ENCODE measurements around the gene HPD.
"Not testable (repeated sequence)": the region's sequence is repeated elsewhere in the genome, so short reads cannot be mapped to it uniquely, and the experiment has no call there.

HPD gene

DNA sequence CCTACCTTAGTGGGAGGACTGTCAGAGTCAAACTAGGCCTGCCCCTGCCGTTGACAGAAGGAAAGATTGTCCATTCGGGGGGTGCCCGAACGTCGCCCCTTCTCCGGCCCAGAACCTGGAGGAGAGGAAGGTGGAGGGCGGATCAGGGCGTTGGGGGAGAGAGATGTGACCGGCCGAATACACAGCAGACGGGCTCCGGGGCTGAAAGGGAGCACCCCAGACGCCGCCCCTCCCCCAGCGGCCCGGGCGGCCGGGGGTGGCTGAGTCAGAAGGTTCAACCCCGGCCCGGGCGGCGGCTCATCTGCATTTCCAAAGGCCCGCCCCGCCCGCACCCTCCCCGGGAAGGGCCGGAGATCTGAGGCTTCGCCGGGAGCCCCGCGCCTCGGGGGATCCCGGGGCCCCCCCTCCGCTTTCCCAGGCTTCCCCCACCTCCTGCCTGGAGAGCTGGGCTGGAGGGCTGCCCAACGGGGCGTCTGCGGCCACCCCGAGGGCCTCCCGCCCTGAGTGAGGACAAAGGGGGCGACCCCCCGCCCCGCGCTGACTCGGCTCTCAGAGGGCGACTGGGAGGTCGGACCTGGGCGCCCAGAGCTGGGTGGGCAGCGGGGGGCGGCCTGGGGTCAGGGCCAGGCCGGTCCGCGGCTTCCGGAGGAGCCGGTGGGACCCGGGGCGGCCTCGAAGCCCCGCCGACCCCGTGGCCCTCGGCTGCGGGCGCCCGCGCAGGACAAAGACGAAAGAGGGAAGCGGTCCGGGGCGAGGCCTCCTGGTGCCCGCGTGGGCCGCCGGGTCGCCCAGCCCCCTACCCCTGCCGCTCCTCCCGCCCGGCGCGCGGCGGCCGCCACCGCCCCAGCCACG, 58.6 kb downstream of the HPD start:
- DNase-seq (ENCODE audit: low read depth, low spot score): peak; percentile 97

DNA sequence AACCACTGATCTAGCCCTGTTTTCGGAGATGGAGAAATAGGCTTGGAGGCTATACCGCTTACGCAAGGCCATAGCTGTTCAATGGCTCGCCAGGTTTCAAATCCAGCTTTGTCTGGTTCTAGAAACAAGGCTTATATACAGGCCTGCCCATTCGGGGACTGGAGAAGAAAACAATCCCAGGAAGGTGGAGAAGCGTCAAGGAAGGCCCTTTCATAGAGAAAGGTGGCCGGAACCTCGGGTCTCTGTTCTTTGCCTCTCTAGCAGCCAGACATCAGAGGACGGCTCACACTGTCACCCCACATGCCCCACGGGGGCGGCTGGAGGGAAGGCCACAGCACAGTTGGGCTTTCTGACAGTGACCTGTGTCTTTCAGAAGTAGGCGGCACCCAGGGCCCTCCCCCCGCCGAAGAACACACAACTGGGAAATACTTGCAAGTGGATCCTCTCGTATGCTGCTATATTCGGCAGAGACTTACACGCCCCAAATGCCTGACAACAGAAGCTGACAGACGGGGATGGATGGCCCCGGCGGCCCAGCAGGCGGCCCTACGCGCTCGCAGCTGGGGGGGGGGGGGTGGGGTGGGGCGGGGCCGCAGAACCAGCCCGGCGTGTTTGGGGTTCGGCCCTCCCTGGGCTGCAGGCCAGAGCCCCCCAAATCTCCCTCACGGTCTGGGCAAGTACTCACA, 59.4 kb downstream of the HPD start:
- peak; percentile 82 for DNase-seq (ENCODE audit: low read depth, low spot score)

DNA sequence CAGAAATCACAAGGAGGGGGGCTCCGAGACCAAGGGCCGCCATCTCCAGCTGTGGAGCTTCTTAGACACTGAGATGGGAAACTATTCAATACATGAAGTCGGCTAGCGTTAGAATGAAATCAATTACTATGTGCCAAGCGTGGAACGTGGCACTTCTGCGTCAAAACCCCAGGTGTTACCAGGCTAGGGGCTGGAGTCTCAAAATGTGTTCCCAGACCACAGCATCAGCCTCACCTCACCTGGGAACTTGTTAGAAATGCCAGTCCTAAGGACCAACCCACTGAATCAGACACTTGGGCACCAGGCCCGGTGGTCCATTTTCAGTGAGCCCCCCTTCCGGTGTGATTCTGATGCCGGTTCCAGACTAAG, 59.9 kb downstream of the HPD start:
- DNase-seq (ENCODE audit: low read depth, low spot score): no peak

DNA sequence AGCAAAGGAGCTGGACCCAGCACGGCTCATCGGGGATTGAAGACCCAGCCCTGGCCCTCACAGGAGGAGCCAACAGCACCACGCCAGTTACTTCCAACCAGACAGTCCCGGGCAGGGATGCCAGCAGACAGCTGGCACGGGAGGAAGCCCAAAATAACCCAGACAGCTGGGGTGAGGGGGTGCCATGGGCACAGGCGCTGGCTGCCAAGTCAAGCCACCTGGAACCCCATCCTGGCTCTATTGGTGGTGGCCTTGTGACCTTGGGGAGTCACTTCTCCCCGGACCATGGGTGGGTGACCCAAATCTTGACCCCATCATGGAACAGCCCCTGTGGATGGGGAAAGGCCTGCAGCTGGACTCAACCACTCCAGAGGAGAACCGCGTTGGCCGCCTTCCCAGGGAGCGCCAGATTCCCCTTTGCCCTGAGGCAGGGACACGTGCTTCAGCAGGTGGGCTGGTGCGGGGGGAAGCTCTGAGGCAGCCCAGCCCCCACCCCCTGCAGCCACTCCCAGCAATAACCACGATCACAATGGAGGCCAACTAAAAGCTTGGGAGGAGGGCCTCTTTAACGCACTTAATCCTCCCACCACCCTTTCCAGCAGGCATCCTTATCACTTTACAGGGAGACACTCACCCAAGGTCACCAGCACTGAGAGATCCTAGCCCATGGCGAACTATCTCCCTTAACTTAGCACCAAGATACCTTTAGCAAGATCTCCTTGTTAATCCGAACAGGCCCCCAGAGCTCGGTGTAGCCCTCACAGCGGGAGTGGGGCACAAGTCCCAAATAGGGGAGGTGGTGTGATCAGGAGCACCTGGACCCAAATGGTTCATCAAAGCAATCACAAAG, 60.5 kb downstream of the HPD start:
- peak; percentile 61 for DNase-seq (ENCODE audit: low read depth, low spot score)

DNA sequence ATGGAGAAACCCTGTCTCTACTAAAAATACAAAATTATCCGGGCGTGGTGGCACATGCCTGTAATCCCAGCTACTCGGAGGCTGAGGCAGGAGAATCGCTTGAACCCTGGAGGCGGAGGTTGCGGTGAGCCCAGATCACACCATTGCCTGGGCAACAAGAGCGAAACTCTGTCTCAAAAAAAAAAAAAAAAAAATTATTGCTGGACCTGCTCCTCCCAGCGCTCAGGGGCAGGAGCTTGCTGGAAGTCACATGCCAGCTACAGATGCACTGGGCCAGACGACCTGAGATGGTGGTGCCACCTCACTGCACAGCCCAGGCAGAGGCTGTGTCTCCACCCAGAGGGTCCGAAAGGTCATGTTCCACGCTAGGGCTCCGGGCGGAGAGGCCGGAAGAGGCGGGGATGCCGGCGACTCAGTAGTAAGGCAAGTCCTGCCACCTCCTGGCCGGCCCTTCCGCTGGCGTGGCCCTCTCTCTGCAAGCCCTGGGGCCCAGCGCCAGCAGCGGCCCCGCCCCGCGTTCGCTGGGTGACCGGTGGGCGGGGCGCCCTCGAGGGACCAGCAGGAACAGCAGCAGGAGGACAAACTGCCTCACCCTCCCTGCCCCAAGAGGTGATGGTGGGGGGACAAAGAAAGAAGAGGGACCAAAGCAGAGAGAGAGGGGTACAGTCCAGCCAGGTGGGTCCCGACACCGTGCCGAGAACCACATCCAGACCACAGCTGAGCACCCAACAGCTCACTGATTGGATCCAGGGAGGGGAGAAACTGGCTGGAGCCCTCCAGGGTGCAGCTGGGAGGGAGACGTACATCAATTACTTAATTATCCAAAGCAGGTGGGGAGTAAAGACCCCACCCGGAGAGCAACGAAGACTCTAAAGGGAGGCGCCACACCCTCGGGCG, 61.6 kb downstream of the HPD start:
- DNase-seq (ENCODE audit: low read depth, low spot score): peak; percentile 95

DNA sequence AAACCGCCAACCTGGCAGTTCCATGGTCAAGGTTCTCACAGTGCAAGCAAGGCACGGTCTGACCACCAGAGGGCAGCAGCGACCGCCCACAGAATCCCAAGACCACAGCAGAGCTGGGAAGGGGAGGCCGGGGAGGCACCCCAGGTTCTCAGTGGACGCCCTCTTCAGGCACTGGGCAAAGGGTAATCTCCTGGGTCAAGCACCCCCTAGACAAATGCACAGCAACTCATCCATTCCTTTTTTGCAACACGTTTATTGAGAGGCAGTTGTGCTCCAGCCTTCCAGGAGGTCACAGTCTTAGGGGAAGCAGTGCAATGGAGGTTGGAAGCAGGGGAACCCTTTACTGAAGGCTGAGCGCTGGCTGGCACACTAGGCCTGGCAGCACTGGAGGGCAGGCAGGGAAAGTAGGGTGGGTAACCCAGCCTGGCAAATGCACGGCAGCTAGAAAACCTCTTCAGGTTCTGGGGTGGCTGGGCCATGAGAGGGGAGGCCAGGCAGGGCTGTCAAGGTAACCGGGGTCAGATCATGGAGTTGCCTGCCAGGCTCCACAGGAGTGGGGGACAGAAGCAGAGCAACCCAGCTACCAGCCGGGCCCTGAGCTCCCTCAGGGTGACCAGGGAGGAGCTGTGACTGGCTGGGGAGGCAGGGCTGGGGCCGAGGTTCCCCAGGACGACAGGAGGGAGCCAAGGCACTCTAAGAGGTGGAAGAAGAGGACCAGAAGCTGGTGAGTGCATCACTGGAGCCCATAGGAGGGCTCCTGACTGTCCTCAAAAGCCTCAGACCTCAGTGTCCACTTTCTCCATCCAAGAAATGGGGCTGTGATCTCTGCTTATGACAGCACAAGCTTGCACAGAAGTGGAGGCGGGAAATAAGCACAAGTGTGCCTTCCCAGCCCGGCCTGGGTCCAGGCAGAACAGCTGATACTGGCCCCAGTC, 63.4 kb downstream of the HPD start:
- peak; percentile 92 for DNase-seq (ENCODE audit: low read depth, low spot score)

DNA sequence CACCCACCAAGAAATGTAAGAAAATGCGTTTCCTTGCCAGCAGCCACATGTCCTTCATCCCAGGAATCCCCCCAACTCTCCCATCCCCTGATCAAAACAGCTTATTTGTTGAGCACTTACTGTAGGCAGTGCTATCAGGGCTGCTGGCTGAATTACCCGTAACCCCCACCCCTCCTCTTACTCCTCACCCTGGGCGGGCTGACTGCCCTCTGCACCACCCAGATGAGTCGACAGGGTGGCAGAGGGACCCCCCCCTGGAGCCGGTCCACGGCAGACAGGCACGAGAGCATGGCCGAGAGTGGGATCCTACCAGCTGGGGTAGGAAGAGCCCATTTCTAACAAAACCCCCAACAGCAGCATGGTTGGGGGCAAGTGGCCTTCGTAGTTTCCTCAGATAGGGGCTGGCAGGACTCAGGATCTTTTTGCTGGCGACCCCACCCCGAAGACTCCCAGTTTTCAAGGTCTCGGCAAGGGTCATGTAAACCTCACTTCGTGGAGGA, 64.1 kb downstream of the HPD start:
- DNase-seq (ENCODE audit: low read depth, low spot score): no peak

DNA sequence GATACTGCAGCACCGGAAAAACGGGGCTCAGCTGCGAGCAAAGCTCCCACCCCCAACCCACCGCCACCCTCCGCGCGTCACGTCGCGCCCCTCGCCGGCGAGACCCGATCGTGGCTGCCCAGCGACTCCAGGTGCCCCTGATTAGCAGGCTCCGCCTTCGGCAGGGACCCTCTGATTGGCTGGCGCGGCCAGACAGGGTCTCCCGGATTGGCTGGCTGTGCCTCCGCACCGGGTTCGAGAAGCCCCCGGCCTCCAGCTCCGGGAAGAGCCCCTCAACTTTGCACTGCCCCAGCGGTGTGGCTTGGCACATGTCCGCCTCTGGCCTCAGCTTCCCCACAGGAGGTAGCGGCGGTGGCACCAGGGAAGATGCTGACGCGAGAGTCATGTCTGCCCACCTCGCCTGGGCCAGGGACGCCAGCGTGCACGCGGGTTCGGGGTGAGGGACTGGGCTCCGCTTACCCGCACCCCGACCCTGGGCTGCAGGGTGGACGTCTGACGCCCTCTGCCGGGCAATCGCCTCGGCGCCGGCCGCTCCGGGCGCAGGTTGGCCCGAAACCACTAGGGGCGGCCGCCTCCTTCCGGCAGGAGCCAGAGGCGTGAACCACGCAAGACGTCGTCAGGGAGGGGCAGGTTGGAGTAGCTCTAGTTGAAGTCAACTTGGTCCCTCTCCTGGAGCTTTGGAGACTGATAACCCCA, 64.7 kb downstream of the HPD start:
- peak; percentile 97 for DNase-seq (ENCODE audit: low read depth, low spot score)

DNA sequence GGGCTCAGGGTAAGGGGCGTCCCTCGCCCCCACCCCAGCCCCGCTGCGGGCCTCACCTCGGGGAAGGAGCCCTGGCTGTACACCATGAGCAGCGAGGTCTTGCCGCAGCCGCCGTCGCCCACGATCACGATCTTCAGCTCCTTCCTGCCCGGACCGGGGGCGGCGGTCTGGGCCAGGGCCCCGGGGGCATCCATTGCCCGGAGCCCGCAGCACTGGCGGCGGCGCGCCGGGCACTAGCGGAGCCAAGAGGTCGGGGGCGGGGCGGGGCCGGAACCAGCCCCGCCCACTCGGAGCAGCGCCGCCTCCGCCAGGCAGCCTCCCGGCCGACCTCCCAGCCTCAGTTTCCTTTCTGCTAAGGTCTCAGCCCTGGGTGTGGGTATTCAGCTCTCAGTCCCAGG, 65.2 kb downstream of the HPD start, which contains the start of gene RHOF:
TSS of gene RHOF (minus strand) at position 249 of the 398 bp plus-strand sequence. CDS start at position 194, 55 bp downstream.
- DNase-seq (ENCODE audit: low read depth, low spot score): peak; percentile 55

DNA sequence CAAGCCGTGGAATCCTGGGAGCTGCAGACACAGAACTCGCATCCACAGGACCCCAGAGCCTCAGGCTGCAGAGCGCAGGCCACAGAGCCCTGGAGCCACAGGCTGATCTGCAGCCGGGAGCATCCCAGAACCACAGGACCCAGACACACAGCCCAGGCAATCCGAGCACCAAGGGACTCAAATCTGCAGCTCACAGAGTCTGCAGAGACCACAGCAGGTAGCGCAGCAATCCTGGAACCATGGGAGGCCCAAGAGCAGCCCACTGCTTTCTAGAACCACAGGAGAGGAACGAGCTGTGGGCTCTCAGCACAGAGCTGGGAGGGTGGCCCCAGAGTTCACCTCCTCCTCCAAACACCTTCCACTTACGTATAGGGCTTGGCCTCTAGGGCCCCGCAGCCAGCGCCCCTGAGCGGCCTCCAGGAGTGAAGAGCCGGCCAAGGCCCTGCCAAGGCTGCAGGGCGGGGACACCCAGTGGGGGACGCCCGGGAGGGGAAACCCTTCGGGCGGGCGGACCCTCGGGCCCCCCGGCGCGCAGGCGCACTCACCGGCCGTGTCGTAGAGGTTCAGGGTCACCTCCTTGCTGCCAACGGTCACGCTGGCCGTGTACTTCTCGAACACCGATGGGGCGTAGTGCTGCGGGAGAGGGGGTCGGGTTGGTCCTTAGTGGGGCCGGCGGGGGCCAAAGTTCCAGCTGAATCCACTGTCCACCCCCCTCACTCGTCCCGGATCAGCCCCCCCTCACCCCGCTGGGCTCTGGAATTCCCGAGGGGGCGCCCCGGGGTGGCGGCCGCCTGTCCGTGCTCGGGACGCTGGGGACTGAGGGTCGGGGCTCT, 65.8 kb downstream of the HPD start:
- no peak for DNase-seq (ENCODE audit: low read depth, low spot score)

DNA sequence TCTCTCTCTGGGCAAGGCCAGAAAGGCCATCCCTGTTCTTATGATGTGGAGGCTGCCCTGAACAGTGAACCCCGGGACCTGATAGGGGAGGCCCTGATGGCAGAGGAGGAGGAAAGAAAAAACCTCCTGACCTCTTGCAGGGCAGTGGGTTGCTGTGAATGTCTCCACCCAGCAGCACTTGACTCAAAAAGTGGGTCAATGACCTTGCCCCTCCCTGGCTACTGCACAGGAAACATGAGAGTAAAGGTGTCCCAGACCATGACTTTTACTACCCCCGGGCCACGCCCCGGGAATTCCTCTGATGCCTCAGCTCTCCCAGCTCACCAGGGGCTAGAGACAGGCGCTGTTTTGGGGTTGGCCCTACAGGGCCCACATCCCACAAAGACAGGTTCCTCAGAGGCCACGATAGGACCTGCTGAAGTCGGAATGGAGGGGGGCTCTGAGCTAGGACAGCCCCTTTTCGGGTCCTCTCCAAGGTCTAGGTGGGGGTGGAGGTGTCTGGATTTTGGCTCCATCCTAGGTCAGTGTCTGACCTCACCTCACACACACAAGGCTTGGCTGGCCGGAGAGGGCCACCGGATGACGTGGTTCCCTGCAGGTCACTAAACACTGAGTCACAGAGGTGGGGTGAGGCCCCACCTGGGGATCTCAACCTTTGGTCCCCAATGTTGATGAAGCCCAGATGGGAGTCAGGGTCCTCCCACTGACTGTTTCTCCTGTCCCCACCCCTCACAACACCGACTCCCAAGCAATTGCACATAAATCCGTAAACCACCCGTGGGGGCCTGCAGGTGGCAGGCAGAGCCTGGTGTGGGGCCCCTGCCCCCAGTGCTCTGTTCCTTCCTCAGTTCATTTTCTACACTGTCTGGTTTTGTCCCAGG, 66.7 kb downstream of the HPD start:
- no peak for DNase-seq (ENCODE audit: low read depth, low spot score)

DNA sequence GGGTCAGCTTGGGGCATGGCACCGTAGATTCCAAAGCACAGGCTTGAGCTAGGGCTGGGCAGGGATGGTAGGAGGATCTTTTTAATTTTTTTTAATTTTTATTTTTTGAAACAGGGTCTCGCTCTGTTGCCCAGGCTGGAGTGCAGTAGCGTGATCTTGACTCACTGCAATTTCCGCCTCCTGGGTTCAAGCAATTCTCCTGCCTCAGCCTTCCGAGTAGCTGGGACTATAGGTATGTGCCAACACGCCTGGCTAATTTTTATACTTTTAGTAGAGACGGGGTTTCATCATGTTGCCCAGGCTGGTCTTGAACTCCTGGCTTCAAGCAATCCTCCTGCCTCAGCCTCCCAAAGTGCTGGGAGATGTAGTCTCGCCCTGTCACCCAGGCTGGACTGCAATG, 67.9 kb downstream of the HPD start:
- DNase-seq (ENCODE audit: low read depth, low spot score): not testable (repeated sequence)

DNA sequence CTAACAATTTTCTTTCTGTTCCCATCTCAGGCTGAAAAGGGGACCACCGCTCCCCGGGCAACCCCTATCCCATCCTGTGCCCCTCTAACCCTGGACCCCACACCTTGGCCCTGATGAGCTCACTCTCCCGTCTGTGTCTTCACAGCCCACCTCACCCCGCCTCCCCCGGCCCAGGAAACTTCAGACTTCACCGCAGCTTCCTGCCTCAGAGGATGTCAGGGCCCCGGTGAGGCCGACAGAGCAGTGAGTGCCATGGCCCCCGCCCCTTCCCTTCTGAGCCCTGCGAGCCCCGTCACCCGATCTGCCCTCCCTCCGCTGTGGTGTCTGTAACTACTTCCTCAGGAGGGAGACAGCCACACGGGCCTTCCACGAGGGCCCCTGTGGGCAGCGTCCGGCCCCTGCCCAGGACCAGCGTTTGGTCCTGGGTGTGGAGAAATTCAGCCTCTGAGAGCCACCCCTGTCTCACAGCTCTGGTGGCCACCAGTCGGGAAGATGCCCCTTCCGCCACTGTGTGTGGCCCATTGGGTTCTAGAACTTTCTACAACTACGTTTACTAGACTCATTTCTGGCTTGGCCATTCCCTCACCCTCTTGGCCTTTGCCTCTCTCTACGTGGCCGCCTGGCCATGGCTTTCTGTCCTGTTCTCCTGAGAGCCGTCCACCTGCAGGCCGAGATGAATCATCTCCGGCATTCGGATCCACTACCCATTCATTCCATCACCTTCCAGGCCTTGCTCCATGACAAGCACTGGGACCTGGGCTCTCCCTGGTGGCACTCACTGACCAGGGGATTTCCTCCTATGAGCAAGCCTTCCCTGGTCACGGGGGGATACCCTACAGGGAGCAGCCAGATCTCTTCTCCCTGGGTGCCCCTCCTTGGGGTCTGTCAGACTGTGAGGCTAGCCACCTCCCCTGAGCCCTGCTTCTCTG, 68.6 kb downstream of the HPD start:
- DNase-seq (ENCODE audit: low read depth, low spot score): no peak

All from astrocyte of the hippocampus (primary cell).